NCI-H2081 (cell line): Measurements from ENCODE around the gene DDIT4.
"Not testable (repeated sequence)": the region's sequence is repeated elsewhere in the genome, so short reads cannot be mapped to it uniquely, and the experiment has no call there.

Experiments
- DNase-seq, 2 experiments: peaks; one replicate each; lab custom pipeline; 2025; lab: John Stamatoyannopoulos, UW

Gene DDIT4

GRCh38 chr10:72273410-72274212 is at the start of gene DDIT4:
Gene DDIT4, plus strand, starts transcription at chr10:72273924. Its CDS starts 293 bp downstream, at chr10:72274217.
- peak; percentile 96 to 97 for DNase-seq

DNA sequence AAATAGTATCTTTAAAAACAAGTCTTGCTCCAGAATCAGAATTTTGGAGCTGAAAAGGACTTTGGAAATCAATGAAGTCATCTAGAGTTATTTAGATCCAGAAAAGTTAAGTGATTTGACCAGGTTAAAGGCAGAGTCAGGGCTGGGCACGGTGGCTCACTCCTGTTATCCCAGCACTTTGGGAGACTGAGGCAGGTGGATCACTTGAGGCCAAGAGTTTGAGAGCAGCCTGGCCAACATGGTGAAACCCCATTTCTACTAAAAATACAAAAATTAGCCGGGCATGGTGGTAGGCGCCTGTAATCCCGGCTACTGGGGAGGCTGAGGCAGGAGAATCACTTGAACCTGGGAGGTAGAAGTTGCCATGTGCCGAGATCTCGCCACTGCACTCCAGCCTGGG is 49.5 kb upstream of the DDIT4 start:
- not testable (repeated sequence) for DNase-seq

DNA sequence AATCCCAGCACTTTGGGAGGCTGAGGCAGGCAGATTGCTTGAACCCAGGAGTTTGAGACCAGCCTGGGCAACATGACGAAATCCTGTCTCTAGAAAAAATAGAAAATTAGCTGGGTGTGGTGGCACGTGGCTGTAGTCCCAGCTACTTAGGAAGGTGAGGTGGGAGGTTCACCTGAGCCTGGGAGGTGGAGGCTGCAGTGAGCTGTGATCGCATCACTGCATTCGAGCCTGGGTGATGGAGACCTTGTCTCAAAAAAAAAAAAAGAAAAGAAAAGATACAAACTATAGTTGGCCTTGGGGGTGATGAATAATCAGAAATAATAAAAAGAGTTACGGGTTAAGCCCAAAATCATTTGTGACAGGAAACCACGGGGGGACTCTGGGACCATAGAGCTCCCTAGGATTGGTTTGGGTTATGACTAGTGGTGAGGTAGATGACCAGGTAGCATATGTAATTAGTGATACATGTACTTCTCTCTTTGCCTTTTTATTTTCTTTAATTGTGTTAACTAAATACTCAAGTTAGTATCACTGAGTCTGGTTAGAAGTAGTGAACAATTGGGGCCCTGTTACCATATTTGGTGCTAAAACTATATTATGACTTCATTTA is 47.2 kb upstream of the DDIT4 start:
- DNase-seq: no peak

DNA sequence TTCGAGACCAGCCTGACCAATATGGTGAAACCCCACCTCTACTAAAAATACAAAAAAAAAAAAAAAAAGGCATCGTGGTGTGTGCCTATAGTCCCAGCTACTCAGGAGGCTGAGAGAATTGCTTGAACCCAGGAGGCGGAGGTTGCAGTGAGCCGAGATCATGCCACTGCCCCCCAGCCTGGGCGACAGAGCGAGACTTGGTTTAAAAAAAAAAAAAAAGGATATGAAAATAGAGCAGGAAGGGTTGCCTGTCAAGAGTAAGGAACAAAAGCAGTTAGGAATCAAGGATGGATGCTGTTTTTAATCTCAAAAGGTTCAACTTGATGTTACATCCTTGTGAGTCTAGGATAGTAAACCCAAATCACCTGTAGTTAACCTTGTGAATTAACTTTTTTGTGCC is 45.9 kb upstream of the DDIT4 start:
- DNase-seq: no peak

GRCh38 chr10:72228318-72228751 is 45.4 kb upstream of the DDIT4 start:
- DNase-seq: peak; percentile 86 to 96

- DNase-seq: peak; percentile 78 to 90
Measured at GRCh38 chr10:72229261-72230251, 44.2 kb upstream of the DDIT4 start.

- DNase-seq: no peak
Measured at GRCh38 chr10:72233621-72234020, 40.1 kb upstream of the DDIT4 start.

DNA sequence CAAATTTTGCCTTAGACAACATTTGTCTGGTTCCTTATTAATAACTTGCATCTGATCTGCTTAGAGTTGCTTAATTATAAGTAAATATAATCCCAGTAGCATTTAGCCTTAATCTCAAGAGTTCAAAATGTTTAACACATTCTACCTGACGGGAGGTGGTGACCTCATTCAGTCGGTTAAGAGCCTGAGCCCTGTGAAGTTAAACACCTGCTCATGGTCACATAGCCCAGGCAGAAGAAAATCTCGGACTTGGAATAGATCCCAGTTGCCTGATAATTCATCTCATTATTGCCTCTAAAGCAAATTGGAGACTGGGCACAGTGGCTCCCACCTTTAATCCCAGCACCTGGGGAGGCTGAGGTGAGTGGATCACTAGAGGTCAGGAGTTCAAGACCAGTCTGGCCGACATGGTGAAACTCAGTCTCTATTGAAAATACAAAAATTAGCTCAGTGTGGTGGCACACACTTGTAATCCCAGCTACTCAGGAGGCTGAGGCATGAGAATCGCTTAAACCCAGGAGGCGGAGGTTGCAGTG is 39.1 kb upstream of the DDIT4 start:
- DNase-seq: peak in 1 of 2 experiments; percentile 72

GRCh38 chr10:72235544-72236279 is 38.0 kb upstream of the DDIT4 start:
- DNase-seq: no peak

DNA sequence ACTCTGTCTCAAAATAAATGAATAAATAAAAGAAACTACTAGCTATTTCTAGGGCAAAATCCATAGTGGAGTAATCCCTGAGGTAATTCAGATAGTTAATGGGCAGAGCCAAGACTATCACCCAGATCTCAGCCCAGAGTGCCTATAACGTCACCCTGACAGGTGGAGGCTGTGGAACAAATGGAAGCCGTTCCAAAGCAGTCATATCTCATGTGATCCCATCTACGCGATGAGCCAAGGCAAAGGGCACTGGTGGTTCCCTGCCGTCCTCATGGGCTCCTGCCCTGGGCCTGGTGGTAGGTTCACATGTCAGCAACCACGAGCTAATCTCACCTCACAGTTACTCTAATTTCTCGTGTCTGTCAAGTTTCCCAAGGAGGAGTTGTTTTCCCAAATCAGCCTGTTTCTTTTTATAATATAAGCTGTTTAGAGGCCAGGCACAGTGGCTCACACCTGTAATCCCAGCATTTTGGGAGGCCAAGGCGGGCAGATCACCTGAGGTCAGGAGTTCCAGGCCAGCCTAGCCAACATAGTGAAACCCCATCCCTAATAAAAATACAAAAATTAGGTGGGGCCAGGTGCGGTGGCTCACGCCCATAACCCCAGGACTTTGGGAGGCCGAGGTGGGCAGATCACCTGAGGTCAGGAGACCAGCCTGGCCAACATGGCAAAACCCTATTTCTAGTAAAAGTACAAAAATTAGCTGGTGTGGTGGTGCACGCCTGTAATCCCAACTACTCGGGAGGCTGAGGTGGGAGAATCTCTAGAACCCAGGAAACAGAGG is 35.1 kb upstream of the DDIT4 start:
- no peak for DNase-seq

GRCh38 chr10:72239409-72239808 is 34.3 kb upstream of the DDIT4 start:
- DNase-seq: no peak

- no peak for DNase-seq
Measured at GRCh38 chr10:72240371-72240770, 33.4 kb upstream of the DDIT4 start.

GRCh38 chr10:72241691-72242252 is 32.0 kb upstream of the DDIT4 start:
- DNase-seq: no peak

- peak in 1 of 2 experiments; percentile 1 for DNase-seq
Measured at GRCh38 chr10:72242675-72243074, 31.0 kb upstream of the DDIT4 start.

DNA sequence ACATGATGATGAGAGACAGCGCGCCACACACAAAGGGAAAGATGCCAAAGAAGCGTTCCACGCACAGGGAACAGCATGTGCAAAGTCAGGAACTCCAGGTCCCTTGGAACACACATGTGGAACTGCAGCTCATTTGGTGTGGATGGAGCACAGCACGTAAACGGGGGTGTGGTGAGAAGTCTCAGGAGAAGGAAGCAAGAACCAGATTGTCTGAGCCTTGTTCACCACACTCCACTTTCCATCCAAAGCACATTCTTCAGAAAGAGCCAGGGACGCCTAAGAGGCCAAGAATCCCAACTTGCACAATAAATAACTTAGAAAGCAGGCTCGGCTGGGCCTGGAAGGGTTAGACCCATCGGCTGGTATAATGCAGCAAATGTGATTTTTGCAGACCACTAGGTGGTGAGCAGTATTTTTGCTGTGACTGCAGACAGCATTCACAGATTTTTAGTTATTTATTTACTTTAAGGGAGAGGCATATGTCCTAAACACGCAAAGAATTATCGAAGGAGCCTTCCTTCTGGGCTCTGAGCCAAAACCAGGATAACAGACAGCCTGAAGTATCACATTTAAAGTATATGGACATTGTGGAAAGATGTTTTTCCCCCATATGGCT is 29.8 kb upstream of the DDIT4 start:
- peak in 1 of 2 experiments; percentile 15 for DNase-seq

DNA sequence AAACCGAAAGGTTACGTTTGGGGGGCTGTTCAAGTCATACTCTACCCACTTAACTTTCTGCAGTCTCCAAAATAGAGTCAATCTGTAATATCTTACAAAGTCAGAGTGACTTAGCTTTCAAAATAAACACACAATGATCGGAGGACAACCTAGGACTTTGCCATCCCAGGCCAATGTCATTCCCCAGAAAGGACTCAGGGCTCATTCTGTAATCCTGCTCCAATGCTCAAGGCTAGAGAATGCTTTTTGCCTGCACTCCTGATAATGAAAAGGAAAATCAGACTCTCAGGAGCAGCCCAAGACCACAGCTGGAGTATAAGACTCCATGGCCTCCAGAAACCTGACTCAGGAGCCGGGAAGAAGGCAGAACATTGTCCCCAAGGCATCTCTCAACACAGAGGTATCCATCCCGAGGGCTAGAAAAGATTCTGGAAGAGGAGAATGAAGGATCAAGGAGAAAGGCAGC is 29.1 kb upstream of the DDIT4 start:
- DNase-seq: no peak

DNA sequence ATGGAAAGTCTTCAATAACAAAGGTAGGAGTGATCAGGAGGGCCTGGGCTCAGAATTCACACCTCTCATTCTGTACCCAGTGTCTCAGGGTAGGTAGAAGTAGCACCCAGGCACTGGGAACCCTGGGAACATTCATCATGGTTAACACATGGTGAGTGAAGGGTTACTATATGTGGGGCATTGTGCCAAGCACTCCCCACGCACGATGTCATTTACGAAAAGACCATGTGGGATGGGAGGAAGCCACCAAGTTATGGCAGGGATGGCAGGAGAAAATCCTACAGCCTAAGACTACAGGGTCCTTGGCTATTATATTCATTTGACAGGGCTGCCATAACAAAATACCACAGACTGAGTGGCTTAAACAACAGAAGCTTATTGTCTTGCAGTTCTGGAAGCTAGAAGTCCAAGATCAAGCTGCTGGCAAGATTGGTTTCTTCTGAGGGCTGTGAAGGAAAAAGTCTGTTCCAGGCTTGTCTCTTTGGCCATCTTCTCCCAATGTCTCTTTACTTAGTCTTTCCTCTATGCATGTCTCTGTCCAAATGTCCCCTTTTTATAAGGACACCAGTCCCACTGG is 27.7 kb upstream of the DDIT4 start:
- DNase-seq: no peak

DNA sequence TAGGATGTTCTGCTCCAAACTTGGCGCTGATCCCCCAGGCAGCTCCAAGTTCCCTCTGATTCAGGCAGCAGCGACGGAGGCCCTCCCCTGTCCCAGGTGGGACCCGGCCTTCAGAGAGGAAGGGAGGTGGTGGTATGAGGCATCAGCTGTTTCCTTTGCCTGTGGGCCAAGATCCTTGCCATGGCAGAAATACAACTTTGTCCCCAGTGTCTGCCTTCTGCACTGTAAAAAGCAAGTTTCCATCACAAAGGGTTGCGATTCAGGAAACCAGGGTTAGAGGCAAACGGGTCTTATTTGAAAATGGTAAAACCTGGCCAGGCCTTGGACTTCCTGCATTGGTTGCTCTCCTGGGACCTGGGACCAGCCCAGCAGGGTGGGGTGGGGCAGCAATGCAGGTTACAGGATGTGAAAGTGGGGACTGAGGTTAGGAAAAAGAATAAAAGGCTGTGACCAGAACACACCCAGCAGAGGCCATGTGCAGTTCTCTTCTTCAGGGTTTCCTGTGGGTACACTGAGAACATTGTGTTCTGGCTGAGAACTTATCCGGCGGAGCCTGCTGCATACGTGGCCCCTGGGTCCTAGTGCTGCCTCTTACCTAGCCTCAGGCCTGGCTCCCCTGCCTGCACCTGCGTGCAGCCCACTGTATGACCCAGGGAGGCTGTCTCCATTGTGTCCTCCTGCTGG is 25.1 kb upstream of the DDIT4 start:
- peak in 1 of 2 experiments; percentile 14 for DNase-seq
